HG03520 (cell line): ENCODE results near the gene RAD23B.

Source experiments
- ATAC-seq: cut with Tn5 transposase; IDR thresholded peaks from one replicate; pipeline ENCODE4 v1.9.1; 2021; ENCODE audit warnings: mild to moderate bottlenecking, moderate library complexity; ENCODE audit not compliant: unreplicated experiment

The RAD23B gene

DNA sequence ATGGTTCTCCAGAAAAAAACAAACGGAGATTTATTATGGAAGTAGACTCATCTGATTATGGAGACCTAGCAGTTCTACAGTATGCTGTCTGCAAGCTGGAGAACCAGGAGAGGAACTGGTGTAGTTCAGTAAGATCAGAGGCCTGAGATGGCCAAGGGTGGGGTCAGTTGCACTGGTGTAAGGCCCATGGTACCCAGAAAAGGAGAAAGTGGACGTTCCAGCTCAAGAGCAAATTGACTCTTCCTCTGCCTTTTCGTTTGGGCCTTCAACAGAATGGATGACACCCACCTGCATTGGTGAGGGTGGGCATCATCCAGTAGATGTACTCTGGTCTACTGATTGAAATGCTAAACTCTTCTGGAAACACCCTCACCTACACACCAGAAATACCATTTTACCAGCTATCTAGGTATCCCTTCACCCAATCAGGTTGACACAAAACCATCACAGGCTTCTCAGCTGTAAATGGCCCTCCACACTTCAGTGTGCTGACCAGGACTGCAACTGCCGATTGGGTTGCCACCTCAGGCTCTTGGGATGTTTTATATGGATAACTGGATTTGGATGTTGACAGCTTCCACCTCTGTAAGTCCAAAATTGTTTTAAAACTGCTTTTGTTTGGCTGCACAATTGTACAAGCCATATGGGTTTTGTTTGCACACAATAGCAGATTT, 51.2 kb downstream of the RAD23B start:
- no peak for ATAC-seq

DNA sequence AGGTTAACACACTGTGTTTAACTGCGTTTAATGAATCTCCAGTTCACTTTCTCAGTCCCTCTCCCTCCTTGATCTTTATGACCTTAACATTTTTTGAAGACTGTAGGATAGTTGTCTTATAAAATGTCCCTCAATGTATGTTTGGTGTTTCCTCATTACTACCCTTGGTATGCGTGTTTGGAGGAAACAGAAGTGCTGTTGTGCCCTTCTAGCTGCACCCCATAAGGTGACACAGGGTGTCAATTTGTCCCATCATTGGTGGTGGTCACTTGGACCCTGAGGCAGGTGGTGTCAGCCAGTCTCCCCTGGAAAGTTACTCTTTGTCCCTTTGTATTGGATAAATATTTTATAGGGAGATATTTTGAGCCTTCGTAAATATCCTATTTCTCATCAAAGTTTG, 52.3 kb downstream of the RAD23B start:
- no peak for ATAC-seq

DNA sequence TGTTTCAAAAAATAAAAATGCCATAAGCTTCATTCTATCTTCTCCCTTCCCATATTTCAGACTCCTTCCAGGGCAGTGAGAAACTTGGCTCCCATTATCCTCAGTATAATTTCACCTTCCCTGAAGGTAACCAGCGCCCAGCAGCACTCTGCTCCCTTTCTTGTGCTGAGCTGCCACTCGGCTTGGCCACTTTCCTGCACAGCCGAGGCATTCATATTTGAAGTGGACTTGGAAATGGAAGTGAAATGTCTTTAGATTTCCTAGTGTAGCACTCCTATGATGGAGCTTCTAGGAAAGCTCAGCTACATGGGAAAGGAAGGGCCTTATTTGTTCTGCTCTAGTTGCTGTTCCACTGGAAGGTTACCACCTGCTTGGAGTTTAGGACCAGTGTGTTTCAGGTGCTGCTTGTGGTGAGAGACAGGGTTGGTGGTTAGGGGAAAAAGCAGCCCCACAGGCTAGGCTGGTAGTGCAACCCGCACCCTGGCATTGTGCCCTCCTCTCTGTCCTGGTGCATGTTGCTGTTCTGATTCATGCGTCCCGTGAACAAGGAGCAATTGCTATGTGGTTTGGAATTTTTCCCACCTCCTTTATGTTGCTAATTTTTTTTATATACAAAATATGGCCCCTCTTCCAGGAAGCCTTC, 53.8 kb downstream of the RAD23B start:
- ATAC-seq: no peak

DNA sequence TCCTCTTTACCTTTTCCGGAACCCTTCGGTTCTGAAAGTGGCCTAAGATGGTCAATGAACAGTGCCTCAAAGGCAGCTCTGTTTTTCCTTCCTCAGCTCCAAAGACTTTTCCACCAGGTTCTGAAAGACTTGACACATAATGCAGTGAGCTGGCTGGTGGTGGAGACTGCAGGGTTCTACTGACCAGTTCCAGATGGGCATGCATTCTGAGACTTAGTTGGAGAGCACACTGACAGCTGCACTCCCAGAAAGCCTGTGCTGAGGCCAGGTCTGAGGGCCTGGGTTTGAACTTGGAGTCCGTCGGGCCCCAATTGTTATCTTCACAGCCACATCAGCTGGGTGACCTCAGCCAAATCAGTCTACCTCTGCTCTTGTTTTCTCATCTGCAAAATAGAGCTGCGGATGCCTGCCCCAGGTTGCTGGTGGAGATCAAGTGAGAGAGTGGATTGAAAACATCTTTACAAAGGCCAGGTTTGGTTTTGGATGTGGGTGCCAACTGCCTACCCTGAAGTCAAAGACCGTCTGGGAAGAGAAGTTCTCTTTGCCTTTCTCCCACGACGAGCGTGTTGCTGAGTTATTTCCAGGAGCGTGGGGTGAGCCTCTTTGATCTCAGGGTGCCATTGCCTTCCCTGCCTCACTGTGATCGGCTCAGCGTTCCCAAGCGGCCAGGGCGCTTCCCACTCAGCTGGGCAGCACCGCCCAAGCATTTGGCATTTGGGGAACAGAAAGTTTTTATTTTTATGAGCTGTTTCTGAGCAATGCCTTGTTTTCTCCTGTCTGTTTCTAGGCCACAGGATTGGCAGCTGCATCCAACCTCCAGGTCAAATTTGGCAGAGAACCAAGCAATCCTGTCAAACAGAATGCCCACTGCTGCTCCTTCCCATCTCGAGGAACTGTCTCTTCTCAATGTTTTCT, 54.9 kb downstream of the RAD23B start:
- no peak for ATAC-seq

DNA sequence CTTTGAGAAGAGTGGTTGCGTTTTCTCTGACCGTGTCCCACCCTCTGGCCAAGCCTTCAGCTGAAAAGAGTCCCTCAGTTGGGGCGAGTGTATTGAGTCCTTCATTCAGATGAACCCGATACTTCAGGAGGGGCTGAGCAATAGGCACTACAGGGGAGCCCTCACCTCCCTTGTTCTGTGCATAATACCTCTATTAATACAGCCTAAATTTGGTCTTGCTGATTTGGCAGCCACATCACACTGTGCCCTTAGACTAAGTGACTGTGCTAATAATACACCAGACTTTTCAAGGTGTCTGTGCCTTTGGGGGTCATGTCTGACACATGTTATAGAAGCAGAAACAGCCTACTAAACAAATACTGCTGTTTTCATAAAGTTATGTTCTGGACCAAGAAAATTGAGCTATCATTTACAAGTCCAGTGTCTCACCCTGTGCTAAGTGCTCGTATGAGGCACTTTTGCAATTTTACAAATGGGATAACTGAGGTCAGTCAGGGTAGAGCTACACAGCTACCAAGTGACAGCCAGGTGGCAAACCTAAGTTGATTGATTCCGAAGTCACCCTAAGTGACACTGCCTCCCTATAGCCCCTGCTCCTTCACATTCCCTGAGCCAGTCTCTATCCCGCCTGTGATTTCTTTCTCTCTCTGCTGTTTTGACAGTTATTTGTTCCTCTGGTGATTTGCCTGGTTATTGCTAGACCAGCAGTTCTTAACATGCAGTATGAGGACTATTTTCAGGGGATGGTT, 56.0 kb downstream of the RAD23B start:
- ATAC-seq: no peak

DNA sequence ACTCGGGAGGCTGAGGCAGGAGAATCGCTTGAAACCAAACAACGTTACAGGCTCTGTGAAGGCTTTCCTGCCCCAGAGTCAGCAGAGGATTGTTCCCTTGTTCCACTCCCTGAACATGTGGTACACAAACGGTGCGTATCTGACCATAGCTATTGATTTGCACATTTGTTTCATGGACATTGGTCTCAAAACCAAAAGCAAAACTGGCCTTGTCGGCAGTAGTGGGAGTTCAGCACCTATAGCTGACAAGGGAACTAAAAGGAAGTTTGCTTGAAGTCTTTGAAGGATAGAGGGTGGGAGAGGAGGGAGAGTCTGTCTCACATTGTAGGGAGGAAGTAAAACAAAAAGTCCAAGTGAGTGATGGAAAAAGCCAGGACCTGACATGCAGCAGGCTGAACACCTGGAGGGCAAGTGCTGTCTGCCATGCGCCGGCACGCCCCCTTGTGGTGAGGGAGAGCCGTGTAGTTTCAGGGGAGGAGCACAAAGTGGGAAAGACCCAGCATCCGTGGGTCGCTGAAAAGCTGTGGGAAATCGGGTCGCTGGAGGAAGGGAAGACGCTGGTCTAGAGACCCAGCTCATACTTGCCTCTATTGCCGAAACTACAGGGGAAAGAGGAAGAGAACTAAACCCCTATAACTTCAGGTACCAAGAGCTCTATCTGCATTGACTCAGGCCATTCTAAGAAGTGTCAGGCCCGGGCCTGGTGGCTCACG, 58.0 kb downstream of the RAD23B start:
- peak; percentile 77 for ATAC-seq

DNA sequence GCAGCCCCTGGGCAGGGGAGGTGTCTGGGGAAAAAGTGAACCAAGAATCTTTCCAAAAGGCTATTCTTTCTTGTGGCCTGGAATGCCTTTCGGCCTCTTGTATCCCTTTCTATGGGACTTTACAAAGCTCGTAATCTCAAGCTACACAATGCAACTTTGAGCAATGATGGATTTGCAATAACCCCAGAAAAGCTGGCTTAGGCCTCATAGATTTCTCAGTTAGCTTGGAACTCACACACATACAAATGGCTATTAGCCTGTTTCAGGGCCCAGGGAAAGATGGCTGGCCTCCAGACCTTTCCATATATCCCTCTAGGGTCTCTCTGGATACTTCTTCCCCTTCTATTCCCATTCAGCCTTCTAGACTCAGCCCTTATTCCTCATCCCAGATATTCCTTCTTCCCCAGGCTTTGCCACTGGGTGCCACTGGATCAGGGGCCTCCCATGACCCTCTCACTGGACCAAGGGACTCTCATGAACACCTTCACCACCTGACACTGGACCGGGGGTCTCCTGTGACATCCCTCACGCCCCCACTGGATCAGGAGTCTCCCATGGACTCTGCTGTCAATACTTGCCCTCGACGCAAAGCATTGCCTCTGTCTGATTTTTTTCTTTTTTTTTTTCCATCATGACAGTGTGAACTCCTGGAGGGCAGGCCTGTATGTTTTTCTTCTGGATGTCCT, 59.5 kb downstream of the RAD23B start:
- no peak for ATAC-seq

DNA sequence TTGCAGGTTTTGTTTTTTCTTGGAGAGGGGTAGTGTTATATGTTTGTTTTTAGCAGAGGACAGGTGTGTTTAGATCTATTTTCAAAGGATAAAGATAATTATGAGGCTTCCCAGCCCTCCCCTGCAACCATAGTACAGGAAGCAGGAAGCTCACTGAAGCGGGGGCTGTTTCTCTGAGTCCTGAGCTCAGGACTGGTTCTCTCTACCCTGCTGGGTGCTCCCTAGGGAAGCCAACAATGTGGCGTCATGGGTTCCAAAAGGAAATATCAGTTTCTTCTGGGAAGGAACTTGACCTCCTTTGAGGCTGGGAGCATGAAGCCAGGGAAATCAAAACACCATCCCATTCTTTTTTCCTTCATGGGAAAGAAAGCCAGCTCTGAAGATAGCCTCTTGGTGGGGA, 62.2 kb downstream of the RAD23B start:
- no peak for ATAC-seq

DNA sequence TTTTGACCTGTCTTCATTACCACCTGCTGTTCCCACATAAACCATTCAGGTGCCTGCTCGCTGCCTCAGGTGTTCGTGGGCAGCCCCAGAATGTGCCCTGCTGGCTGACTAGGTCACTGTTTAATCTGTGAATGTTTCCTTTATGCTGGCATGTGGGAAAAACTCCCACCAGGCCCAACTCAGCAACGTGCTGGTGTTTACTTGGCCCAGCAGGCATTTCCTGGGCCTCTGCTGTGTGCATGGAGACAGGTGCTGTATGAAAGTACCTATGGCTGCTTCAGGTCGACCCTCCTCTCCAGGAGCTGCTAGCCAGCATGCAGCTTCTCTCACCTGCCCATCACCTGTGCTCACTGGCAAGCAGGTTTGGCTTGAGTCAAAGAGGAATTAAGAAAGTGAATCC, 65.8 kb downstream of the RAD23B start:
- no peak for ATAC-seq

DNA sequence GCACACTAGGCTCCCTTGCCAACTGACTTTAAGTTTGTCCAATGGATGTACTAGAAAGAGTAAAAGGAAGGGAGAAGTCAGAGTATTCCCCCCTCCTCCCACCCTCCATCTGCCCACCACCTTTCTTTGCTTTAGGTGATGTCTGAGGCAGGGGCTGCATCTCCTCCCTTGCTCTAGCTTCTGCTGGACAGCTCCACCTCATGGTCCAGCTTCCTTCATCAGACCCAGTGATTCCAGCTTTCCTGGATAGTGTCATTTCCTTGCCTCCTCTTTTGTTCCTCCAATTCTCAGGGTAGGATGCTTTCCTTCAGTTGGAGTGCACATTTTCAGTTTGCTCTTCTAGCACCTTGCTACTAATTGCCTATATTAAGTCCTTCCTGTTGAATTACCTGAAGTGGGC, 67.4 kb downstream of the RAD23B start:
- ATAC-seq: no peak

DNA sequence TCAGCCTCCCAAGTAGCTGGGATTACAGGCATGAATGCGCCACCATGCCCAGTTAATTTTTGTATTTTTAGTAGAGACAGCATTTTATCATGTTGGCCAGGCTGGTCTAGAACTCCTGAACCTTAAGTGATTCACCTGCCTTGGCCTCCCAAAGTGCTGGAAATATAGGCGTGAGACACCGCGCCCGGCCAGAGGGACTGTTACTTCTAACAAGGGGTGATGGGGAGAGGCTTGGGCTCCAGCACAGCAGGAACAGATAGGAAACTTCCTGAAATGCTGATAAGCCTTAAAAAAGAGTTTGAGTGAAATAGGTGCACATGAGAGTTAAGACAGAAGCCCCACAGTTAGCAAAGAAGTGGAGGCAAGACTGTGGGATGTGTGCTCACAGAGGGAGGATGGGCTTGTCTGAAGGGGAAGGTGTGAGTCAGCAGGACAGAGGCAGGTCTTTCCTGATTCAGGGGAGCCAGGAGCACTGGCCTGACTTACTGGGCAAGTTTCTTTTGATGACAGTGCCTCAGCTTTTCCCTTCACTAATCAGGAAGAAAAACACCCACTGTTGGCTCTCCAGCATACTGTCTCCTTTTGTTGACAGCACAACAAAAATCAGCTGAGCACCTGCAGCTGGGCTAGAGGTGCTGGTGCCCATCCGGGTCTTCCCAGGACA, 68.4 kb downstream of the RAD23B start:
- no peak for ATAC-seq

DNA sequence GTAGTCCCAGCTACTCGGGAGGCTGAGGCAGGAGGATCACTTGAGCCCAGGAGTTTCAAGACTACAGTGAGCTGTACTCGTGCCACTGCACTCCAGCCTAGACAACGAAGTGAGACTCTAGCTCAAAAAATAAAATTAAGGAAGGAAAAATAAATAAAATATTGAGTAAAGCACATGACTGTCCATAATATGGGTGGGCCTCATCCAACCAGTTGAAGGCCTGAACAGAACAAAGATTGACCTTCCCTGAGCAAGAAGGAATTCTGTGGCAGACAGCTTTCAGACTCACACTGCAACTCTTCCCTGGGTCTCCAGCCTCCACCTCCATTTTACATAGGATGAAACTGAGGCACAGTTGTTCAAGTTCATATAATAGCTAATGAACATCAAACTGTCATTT, 72.3 kb downstream of the RAD23B start:
- ATAC-seq: no peak

DNA sequence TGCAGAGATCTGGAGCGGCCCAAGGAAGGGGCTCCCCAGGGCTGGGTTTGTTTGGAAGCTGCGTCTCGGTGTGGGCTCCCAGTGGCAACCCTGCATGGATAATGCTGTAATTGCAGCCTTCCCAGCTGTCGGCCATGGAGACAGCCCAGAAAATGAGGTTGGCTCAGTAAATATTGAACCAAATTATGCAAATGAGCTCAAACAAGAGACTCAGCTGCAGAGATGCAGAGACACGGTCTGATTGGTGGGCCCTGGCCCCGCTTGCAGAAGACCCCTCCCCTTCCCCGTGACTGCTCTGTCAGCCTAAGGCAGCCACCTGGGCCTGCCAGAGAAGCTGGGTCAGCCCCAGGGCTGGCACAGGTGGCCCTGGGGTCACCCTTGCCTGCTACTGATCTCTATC, 75.9 kb downstream of the RAD23B start:
- ATAC-seq: no peak

DNA sequence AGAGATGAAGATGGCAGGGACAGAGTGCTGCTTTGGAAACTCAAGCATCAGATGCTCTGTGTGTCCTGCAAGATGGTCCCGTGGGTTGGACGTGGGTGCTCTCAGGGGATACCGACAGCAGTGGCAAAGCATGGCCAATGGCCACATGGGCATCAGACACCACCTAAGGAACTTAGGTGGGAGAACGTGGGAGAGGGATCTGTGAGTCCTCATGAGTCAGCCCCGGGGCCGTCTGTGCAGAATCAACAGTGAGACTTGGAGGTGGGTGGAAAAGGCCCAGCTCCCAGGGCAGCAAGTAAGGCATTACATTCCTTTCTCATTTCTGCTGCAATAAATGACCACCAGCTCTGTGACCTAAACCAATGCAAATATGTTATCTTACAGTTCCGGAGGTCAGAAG, 77.0 kb downstream of the RAD23B start:
- ATAC-seq: no peak

DNA sequence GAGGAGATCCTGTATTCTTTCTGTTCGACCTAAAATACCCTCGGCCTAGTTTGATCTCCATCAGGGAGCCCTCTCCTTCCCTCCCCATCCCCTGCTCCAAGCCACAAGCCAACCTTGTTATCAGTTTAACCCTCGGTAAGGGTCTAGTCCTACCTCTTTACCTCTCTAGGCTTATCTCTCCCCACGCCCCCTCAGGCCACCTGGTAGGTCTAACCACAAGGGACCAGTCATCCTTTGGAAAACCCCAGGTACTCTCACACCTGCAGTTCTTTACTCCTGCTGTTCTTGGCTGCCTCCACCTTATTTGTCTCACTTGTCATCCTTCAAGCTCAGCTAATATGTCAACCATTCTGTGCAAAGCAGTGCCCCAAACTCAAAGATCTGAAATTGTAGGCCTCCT, 78.7 kb downstream of the RAD23B start:
- ATAC-seq: no peak

DNA sequence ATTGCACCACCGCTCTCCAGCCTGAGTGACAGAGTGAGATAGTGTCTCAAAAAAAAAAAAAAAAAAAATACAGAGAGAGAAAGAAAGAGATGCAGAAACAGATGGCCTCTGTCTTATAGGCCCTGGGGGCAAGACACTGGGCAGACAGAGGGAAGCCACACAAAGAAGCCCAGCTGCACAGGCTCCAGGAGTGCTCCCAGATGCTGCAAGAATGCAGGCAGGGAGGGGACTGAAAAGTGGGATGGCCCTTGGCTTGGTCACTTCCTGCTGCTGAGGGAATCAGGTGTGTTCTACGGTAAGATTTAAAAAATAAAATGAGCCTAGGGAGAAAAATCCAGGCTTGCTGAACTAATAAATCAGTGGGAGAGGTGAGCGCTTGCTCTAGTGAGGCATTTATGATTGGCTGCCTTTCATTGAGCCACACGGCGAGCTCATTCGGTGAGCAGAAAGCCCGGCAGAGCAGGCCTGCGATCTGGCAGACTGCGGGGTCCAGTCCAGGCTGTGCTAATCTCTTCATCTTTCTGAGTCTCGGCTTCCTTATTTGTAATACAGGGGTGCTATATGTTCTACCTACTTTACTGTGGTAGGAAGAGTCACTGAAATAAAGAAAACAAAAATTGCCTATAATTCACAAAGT, 80.6 kb downstream of the RAD23B start:
- no peak for ATAC-seq

DNA sequence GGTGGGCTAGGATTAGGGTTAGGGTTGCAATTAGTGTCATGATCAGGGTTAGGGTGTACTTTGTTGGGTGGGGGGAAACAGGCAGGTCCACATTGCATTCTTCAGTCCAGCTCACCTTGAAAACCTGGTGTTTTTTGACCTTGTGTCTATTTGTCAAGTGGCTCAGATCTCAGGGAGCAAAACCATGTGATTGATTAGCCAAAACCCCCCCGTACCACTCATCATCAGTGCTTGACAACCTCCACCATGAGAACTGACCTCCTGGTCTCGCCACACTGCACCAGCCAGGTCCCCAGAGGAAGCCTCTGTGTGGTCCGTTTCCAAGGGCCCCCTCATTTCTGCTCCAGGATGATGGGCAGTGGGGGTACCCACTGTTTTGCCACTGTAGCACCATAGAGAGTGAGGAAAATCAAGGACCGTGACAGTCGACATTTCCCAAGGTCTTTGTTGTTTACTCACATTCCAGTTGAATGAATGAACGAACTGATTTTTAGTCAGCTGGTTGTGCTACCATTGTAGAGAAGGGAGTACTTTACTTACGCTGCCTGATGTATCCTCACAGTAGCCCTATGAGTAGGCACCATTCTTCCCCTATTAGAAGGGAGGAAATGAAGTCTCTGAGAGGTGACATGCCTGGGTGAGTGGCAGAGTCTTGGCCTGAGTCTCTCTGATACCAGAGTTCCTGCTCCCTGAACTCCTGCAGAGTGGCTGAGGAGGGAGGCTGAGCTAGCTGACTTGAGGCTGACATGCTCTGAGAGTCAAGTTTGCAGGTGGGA, 84.8 kb downstream of the RAD23B start:
- ATAC-seq: no peak

DNA sequence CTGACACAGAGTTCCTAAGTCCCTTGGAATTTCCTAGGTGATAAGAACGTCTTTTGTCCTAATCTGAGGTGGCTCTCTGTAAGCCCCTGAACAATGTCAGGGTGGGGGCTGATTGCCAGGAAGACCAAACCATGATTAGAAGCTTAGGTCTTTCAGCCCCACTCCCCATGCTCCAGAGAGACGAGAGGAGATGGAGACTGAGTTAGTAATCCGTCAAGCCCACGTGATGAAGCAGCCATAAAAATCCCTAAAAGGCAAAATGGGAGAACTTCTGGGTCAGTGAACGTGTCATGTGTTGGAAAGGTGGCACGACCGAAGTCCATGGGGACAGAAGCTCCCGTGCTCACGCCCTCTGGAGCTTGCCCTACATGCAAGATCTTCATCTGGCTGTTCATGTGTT, 85.6 kb downstream of the RAD23B start:
- ATAC-seq: no peak
